M059J (cell line): Measurements from ENCODE around the gene DOCK8. TPM values are rescaled to one million over a fixed set of nuclear protein-coding genes. Genes with fewer than 3 reads are reported as not detected.

Experiments
- DNase-seq: peaks from one replicate; pipeline ENCODE4 v3.0.0-alpha.2; 2012; ENCODE audit warnings: low read depth
- total RNA-seq: library from RNA; depleted of rRNA; stranded (reverse); fragments of >200 nt; shearing (Covaris generic); gene quantifications from 2 replicates; pipeline ENCODE4 v1.2.3, GENCODE V29; 2014

The DOCK8 gene
- total RNA-seq, 1 experiment from 2014 or later: 0.49 TPM

- no peak for DNase-seq
Measured at GRCh38 chr9:363274-363612, 148.6 kb downstream of the DOCK8 start.

DNA sequence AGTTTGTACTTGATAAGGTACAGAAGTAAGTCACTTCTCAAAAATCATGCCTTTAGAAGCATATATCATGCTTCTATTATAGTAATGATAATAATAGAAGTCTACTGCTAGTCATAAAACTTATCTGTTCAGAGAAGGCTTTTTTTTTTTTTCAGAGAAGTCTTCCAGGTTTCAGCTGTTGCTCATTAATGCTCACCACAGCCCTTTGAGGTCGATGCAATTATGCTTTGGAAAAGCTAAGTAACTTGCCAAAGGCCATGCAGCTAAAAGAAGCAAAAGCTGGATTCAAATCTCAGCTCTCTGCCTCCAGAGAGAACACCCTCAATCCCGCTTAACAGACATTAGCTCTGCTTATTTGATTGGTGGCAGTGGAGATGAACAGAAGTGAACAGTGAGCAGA is 150.8 kb downstream of the DOCK8 start:
- DNase-seq: no peak

GRCh38 chr9:366620-367019 is 152.0 kb downstream of the DOCK8 start:
- DNase-seq: no peak

GRCh38 chr9:370086-370485 is 155.4 kb downstream of the DOCK8 start:
- no peak for DNase-seq

DNA sequence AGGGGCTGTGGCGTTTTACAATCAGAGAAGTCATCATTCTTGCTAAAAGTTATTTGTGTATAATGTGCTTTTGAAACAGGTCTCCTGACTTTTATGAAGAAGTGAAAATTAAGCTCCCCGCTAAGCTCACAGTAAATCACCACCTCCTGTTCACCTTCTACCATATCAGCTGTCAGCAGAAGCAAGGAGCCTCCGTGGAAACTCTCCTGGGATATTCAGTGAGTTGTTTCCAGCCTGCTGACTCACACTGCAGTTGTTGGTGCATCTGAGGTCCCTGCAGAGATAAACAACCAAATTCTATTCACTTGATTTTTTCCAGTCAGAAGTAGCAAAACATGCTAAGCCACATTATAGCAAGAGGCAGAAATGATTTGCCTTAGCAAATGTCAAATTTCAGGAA is 156.7 kb downstream of the DOCK8 start:
- DNase-seq: peak; percentile 22

DNA sequence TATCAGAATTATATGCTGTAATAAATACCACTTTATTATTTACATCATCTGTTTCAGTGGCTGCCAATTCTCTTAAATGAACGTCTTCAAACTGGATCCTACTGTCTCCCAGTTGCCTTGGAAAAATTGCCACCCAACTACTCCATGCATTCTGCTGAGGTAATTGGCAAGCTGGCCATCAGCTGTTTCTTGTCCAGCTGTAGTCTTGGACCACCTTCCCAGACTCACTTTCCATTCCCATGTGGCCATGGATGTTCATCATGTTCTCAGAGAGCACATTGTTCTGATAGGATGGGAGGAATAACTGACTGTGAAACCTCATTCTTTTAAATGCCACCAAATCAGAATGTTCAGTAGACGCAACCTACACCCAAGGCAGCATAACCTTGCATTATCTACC is 157.5 kb downstream of the DOCK8 start:
- no peak for DNase-seq

- no peak for DNase-seq
Measured at GRCh38 chr9:373759-374206, 159.1 kb downstream of the DOCK8 start.

- DNase-seq: no peak
Measured at GRCh38 chr9:374736-375135, 160.1 kb downstream of the DOCK8 start.

- DNase-seq: no peak
Measured at GRCh38 chr9:376115-376514, 161.4 kb downstream of the DOCK8 start.

GRCh38 chr9:378263-378662 is 163.6 kb downstream of the DOCK8 start:
- no peak for DNase-seq

GRCh38 chr9:382383-382782 is 167.7 kb downstream of the DOCK8 start:
- DNase-seq: no peak

- DNase-seq: peak; percentile 73
Measured at GRCh38 chr9:385818-386398, 171.2 kb downstream of the DOCK8 start.

- DNase-seq: no peak
Measured at GRCh38 chr9:389159-389558, 174.5 kb downstream of the DOCK8 start.

DNA sequence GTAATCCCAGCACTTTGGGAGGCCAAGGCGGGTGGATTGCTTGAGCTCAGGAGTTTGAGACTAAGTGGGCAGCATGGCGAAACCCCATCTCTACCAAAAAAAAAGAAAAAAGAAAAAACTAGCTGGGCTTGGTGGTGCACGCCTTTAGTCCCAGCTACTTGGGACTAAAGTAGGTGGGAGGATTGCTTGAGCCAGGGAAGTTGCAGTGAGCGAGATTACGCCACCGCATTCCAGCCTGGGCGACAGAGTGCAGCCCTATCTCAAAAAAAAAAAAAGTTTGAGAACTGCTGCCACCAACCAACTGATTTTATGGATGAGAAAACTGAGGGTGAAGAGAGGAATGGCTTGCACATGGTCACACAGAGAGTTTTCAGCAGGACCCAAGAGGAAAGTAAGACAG is 175.1 kb downstream of the DOCK8 start:
- no peak for DNase-seq

- no peak for DNase-seq
Measured at GRCh38 chr9:392077-392804, 177.6 kb downstream of the DOCK8 start.

GRCh38 chr9:394347-395052 is 179.8 kb downstream of the DOCK8 start:
- DNase-seq: no peak

DNA sequence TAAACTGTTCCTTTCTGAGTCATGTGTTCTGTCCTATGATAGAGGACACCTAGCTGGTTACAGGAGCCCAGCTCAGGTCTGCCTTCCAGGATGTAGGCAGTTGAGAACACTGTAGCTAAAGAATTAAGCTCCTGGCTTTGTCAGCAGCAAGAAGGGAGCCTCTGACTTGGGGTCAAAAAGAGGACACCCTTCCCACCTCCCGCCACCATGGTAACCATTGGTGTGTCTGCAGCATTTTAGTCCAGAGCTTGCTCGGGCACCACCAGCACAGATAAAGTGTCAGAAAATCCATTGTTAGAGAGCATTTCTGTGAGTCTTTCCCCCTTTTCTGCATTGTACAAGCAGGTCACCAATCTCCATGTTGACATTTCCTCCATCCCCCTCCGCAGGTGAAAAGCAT is 181.7 kb downstream of the DOCK8 start:
- DNase-seq: no peak

DNA sequence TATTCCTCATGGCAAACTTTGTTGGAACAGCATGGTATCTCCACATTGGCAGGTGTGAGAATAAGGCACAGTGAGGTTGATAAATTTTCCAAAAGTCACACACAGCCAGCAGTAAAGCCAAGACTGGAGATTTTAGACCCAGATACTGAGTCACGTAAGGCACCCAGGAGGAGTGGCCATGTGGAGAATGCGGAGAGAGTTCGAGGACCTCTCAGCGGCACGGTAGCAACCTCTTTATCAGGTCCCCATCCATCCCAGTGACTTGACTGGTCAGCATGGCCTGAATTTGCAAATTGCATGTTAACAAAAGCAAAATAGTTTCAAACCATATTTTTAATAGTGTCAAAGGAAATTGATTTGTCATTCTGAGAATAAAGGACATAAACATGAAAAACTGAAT is 183.4 kb downstream of the DOCK8 start:
- no peak for DNase-seq

GRCh38 chr9:401223-401622 is 186.6 kb downstream of the DOCK8 start:
- DNase-seq: no peak

DNA sequence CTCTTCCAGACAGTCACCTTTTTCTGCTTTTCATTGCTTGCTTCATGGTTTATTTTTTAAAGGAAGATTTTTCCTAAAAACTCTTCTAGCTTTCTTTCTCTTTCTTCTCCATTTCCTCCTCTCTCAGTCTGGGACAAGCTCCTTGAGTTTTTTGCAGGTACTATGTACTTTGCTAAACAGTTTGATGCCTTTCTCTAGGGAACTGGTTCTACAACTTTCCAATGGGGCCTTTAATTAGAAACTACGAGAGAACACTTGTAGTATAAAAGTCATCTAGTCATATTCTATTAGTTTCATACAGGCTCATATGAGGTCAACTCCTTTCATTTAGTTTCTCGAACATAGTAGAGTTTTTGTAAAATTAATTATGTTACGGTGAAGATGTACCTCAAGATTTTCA is 189.6 kb downstream of the DOCK8 start:
- DNase-seq: no peak

- DNase-seq: no peak
Measured at GRCh38 chr9:405341-405740, 190.7 kb downstream of the DOCK8 start.

GRCh38 chr9:406886-407654 is 192.4 kb downstream of the DOCK8 start:
- DNase-seq: peak; percentile 27
